ENCODE results near the gene ACSM2A.
"Not testable (repeated sequence)": the region's sequence is repeated elsewhere in the genome, so short reads cannot be mapped to it uniquely, and the experiment has no call there.

ACSM2A gene

GRCh38 chr16:20459227-20459626 lies 7.9 kb downstream of the ACSM2A start:
- not testable (repeated sequence) for DNase-seq

- not testable (repeated sequence) for DNase-seq
Observed at GRCh38 chr16:20460313-20460712, 9.0 kb downstream of the ACSM2A start.

GRCh38 chr16:20468954-20469353 lies 17.6 kb downstream of the ACSM2A start:
- not testable (repeated sequence) for DNase-seq

DNA sequence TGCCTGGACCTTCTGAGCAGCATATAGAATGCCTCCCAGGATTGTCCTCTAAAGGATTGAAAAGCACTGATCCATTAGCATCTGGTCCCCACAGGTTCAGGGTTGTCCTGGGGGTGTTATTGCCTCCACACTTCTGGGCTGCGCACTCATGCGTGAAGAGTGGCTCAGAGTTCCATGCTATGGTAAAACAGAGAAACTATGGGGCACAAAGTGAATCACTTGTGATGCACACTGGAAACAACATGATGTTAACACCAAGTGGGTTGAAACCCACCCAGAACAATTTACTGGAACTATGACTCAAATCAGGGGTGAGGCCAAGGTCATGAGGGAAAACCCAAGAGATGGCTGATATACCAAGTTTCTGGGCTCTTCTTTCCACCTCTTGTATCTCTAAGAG lies 18.6 kb downstream of the ACSM2A start:
- not testable (repeated sequence) for DNase-seq

DNA sequence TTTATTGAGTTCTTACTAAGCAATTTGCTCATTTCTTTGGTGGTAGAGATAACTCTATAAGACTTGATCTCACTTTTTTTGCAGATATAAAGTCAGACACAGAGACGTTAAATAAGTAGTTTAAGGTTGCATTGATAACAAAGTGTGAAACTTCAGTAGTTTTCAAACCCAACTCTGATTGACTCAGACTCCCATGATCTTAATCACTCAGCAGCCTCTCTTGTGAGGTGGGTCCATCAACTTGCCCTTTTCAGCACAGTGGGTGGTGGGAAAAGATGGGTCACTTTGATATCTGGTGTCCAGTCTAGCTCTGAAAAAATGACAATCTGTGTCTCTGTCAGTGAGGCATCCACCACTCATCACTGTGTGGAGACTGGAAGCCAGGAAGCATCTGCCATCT lies 19.4 kb downstream of the ACSM2A start:
- not testable (repeated sequence) for DNase-seq

GRCh38 chr16:20477188-20477744 lies 25.9 kb downstream of the ACSM2A start:
- not testable (repeated sequence) for DNase-seq

DNA sequence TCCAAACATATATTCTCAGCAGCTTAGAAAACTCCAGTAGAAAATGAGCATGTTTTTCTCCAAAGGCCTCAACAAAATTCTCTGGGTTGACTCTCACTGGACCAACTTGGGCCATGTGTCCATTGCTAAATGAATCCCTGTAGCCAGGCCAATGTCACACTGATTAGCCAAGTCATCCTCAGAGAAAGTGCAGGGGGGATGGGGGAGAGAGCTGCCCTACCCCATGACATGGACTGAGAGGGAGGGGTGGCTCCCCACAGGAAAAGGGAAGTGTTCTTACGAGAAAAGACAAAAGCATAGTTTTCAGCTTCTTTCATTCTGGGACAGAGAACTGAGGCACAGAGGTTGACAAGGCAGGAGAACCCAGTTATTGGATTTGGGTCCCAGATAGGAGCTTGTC lies 32.7 kb downstream of the ACSM2A start:
- not testable (repeated sequence) for DNase-seq

GRCh38 chr16:20484726-20485125 lies 33.4 kb downstream of the ACSM2A start:
- DNase-seq, result no peak

- DNase-seq, result no peak
Observed at GRCh38 chr16:20485408-20485807, 34.1 kb downstream of the ACSM2A start.

DNA sequence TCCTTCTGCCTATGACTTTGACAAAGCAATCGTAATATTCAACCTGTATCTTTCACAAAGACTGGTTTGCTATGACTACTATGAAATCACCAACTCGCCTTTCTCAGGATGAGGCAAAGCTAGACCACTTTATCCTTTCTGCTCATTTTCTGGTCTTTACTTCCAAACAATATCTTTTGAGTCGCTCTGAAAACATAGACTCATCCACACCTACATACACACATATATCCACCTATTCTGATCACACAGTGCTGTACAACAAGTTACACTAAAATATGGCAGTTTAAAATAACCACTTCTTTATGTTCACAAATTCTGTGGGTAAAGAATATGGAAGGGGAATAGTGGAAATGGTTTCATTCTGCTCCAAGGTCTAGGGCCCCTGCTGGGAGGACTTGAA lies 39.7 kb downstream of the ACSM2A start:
- not testable (repeated sequence) for DNase-seq

DNA sequence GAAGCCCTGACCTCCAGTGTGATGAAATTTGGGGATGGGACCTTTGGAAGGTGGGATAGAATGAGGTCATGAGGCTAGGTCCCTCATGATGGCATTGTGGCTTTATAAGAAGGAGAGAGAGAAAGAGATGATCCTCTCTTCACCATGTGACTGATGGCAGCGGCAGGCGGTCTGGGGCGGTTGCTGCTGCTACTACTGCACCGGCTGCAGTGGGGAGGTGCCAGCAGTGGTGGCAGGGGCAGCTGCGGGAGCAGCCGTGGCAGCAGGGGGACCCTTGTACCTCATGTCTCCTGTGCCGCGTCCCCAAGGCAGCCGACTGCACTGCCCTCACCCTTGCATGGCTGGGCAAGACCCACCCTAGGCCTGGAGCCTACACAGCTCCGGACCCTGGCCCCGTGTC lies 40.1 kb downstream of the ACSM2A start:
- DNase-seq, result not testable (repeated sequence)

GRCh38 chr16:20504418-20504817 lies 53.1 kb downstream of the ACSM2A start:
- DNase-seq, result no peak

- DNase-seq, result no peak
Observed at GRCh38 chr16:20507280-20507679, 56.0 kb downstream of the ACSM2A start.

- DNase-seq, result no peak
Observed at GRCh38 chr16:20510323-20510722, 59.0 kb downstream of the ACSM2A start.

DNA sequence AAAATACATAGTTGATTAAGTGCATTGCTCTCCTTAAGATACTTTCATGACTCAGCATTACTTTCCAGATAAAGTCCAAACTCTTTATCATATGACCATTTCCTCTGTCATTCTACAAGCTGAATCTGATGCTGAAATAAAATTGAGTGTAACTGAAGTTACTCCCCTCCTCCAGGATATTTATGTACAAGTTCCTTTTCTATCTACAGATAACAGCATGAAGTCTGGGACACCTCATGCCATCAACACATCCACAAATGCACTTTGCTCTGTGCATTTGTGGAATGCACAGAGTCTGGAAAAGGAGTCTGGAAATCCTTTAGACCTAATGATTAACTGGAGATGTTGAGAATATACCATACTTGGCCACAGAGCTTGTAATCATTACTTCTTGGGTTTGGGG lies 64.4 kb downstream of the ACSM2A start:
- no peak for DNase-seq

DNA sequence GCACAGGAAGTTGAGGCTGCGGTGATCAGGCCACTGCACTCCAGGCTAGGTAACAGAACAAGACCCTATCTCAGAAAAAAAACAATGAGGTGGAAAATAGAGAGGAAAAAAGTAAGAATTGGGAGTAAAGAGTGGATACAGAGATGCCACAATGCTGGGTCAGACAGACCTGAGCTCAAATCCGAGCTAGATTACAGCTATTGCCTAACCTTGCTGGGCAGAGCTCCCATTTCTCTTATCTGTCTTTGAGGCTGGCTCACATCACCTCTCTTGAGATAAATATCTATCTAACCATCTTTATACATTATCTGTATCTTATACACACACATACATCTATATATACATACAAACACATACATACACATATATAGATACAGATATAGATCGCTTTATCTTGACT lies 65.8 kb downstream of the ACSM2A start:
- DNase-seq, result no peak

DNA sequence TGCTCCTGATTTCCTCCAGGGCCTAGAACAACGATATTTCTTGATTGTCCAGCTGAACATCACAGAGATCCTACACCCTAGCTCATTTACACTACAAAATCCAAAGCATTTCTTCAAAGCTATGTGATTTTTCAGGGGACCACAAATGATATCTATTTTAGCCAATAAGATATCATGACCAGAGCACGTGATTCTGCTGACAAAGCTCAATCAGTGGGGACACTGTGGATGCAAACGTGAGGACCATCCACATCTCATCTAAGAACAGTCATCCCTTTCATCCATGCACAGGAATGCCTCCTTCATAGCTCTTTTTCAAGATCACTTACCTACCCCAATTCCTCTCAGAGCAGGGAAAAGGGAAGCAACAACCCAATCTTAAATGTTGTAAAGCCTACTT lies 67.9 kb downstream of the ACSM2A start:
- DNase-seq, result no peak

DNA sequence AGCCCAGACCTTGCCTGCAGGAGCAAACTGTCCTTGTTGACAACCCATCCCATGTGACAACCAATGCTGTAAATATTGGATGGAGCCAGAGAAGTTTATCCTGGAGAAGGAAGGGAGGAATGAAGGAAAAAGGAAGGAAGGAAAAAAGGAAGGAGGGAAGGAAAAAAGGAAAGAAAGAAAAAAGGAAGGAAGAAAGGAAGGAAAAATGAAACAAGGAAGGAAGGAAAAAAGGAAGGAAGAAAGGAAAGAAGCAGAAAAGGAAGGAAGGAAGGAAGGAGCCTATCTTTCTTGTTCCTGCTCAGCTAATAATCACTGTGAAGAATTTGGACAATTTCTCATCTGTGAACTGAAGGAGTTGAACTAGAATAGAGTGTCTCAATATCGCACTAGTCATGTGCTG lies 68.8 kb downstream of the ACSM2A start:
- DNase-seq, result no peak

GRCh38 chr16:20531795-20532194 lies 80.5 kb downstream of the ACSM2A start:
- DNase-seq, result not testable (repeated sequence)

- DNase-seq, result not testable (repeated sequence)
Observed at GRCh38 chr16:20532284-20532792, 81.0 kb downstream of the ACSM2A start.

DNA sequence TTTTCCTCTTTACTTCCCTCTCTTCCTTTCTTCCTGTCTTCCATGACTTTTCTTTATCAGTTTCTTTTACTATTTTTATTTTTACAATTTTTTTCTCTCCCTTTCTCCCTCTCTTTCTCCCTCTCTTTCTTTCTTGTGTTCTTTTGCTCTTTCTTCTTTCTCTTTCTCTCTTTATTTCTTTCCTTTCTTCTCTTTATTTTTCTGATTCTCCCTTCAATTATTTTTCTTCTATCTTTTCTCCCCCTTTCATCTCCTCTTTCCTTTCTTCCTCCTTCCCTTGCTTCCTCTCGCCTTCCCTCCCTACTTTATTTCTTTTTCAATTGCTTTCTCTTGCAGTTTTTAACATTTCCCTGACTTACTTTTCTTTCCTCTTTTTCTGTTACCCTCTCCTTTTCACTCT lies 85.3 kb downstream of the ACSM2A start:
- not testable (repeated sequence) for DNase-seq

All from activated T-cell treated with anti-CD3 and anti-CD28 coated beads for 4 hours (primary cell).